OCI-LY3 (cell line): Measurements from ENCODE around the gene PDZD7.
"Not testable (repeated sequence)": the region's sequence is repeated elsewhere in the genome, so short reads cannot be mapped to it uniquely, and the experiment has no call there.

Experiments used
- H2AFZ ChIP-seq: fragments of 200-600, 300-600 bp; shearing (Covaris generic); 2 replicates; pipeline ENCODE4 v1.6.0; 2014; ENCODE audit warnings: antibody characterized with exemption, low read depth, low read length
- H3K27ac ChIP-seq: fragments of 200-600, 300-600 bp; sonication (generic); 2 replicates; pipeline ENCODE4 v1.5.1; 2014; ENCODE audit warnings: mild to moderate bottlenecking, low read length, moderate library complexity, mixed read lengths
- H3K27me3 ChIP-seq: fragments of 200-600, 300-600 bp; sonication (generic); 2 replicates; pipeline ENCODE4 v1.6.1; 2014; ENCODE audit warnings: low read depth, low read length, mixed read lengths
- H3K36me3 ChIP-seq: fragments of 200-600, 300-600 bp; sonication (generic); replicated peaks from 2 replicates; pipeline ENCODE3; 2014; ENCODE audit warnings: low read depth, low read length, mixed read lengths
- H3K4me1 ChIP-seq: fragments of 300-600, 200-600 bp; sonication (generic); 2 replicates; pipeline ENCODE4 v1.6.1; 2014; ENCODE audit warnings: low read length, mixed read lengths
- H3K4me2 ChIP-seq: fragments of 200-600, 300-600 bp; sonication (generic); 2 replicates; pipeline ENCODE4 v1.6.1; 2014; ENCODE audit warnings: low read length, mixed read lengths
- H3K4me3 ChIP-seq: fragments of 300-600, 200-600 bp; sonication (generic); 2 replicates; pipeline ENCODE4 v1.5.1; 2014; ENCODE audit warnings: antibody characterized with exemption, mild to moderate bottlenecking, low read length, moderate library complexity
- H3K79me2 ChIP-seq: fragments of 300-600, 200-600 bp; shearing (Covaris generic); 2 replicates; pipeline ENCODE4 v1.6.1; 2014; ENCODE audit warnings: mild to moderate bottlenecking, low read length, mixed read lengths
- H3K9ac ChIP-seq: fragments of 300-600, 200-600 bp; shearing (Covaris generic); 2 replicates; pipeline ENCODE4 v1.6.0; 2014; ENCODE audit warnings: mild to moderate bottlenecking, low read length, moderate library complexity
- H3K9me3 ChIP-seq: fragments of 200-600, 300-600 bp; shearing (Covaris generic); 2 replicates; pipeline ENCODE4 v1.6.1; 2014; ENCODE audit warnings: low read length, mixed read lengths; ENCODE audit not compliant: insufficient read depth
- H4K20me1 ChIP-seq: fragments of 200-600, 300-600 bp; sonication (generic); 2 replicates; pipeline ENCODE4 v1.6.1; 2016; ENCODE audit warnings: low read length, mixed read lengths; ENCODE audit not compliant: insufficient read depth
- CTCF ChIP-seq: fragments of 200-600, 300-600 bp; sonication (generic); IDR thresholded peaks from 2 replicates; pipeline ENCODE4 v1.5.1; 2014; ENCODE audit warnings: antibody characterized with exemption, low read length, low read depth
- EZH2phosphoT487 ChIP-seq: fragments of 200-600 bp; shearing (Covaris generic); IDR thresholded peaks from 2 replicates; pipeline ENCODE4 v1.6.1; 2018; ENCODE audit warnings: antibody characterized with exemption, mixed run types, low read depth

Gene PDZD7

GRCh38 chr10:100978901-100979195 lies 52.1 kb downstream of the PDZD7 start:
- Histone ChIP-seq H3K79me2 (no peaks in the 10 kb centered on the region), H3K4me2 (no peak overlapping the region), H3K36me3 (no peaks in the 10 kb centered on the region), H4K20me1 (no peaks in the 10 kb centered on the region), H3K4me1 (no peaks in the 10 kb centered on the region), H3K9me3 (no peaks in the 10 kb centered on the region), H3K27me3 (no peaks in the 10 kb centered on the region), H3K9ac (no peak overlapping the region), H3K27ac (no peak overlapping the region), H3K4me3 (no peak overlapping the region), H2AFZ (no peak overlapping the region)
- TF ChIP-seq EZH2phosphoT487 (no peak), CTCF (no peak)

DNA sequence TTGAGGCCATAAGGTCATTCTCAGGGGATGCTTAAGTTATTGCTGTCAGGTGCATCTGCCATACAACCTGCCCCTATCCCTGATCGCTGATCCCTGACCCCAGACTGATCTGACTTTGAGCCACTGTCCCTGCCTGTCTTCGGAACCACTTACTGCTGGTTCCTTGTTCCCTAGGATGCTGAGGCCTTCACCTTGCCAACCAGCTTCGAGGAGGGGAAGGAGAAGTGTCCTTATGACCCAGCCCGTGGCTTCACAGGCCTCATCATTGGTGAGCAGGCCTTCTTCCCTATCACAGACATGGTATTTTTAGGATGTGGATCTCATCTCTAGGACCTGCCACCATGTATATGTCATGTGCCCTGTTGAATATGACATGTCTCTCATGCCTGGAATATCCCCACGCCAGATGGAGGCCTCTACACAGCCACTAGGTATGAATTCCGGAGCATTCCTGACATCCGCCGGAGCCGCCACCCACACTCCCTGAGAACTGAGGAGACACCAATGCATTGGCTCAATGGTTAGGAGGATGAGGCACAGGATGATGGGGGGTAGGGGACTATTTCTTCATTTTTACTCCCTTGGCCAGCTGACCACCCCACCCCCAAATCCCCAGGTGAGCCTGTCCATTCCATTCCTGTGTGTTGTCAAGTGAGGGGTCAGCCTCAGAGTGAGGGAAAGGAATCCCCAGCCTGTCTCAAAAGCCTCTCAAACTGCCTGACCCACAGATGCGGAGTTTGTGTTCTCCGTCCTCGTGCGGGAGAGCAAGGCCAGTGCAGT lies 52.6 kb downstream of the PDZD7 start:
- no peaks in the 10 kb centered on the region for H4K20me1 ChIP-seq
- TF ChIP-seq EZH2phosphoT487: no peak
- no peak for TF ChIP-seq CTCF
- H3K36me3 ChIP-seq: no peaks in the 10 kb centered on the region
- H3K27ac ChIP-seq: no peak overlapping the region
- no peaks in the 10 kb centered on the region for H3K9me3 ChIP-seq
- H3K4me2 ChIP-seq: no peak overlapping the region
- no peaks in the 10 kb centered on the region for H3K27me3 ChIP-seq
- no peaks in the 10 kb centered on the region for H3K79me2 ChIP-seq
- H3K4me1 ChIP-seq: no peaks in the 10 kb centered on the region
- H3K9ac ChIP-seq: no peak overlapping the region
- H2AFZ ChIP-seq: no peak overlapping the region
- H3K4me3 ChIP-seq: no peak overlapping the region

DNA sequence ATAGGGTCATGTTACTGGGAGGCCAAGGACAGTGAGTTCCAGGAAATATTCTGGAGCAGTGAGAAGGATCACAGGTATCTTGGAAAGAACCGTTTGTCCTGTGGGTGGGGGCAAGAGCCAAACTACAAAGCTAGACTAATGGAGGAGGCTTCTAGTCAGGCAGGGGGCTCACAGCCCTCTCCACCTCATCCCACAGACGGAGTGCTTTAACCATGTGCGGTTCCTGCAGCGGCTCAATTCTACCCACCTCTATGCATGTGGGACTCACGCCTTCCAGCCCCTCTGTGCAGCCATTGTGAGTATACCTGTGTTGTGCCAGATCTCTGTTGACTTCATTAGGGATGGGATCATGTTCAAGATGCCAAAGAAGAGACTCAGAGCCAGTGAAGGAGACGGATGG lies 53.5 kb downstream of the PDZD7 start:
- H3K4me3 ChIP-seq: no peak overlapping the region
- TF ChIP-seq EZH2phosphoT487: no peak
- no peaks in the 10 kb centered on the region for H3K4me1 ChIP-seq
- no peaks in the 10 kb centered on the region for H4K20me1 ChIP-seq
- no peak overlapping the region for H3K9ac ChIP-seq
- no peak overlapping the region for H2AFZ ChIP-seq
- no peaks in the 10 kb centered on the region for H3K9me3 ChIP-seq
- no peak overlapping the region for H3K27ac ChIP-seq
- no peaks in the 10 kb centered on the region for H3K27me3 ChIP-seq
- no peak overlapping the region for H3K4me2 ChIP-seq
- no peaks in the 10 kb centered on the region for H3K36me3 ChIP-seq
- H3K79me2 ChIP-seq: no peaks in the 10 kb centered on the region

GRCh38 chr10:100976906-100977305 lies 54.0 kb downstream of the PDZD7 start:
- Histone ChIP-seq H3K9me3 (no peaks in the 10 kb centered on the region), H2AFZ (no peak overlapping the region), H3K4me2 (no peak overlapping the region), H3K36me3 (no peaks in the 10 kb centered on the region), H3K4me3 (no peak overlapping the region), H3K79me2 (no peaks in the 10 kb centered on the region), H3K27ac (no peak overlapping the region), H3K4me1 (no peaks in the 10 kb centered on the region), H4K20me1 (no peaks in the 10 kb centered on the region), H3K9ac (no peak overlapping the region), H3K27me3 (no peaks in the 10 kb centered on the region)
- TF ChIP-seq EZH2phosphoT487 (no peak), CTCF (no peak)

DNA sequence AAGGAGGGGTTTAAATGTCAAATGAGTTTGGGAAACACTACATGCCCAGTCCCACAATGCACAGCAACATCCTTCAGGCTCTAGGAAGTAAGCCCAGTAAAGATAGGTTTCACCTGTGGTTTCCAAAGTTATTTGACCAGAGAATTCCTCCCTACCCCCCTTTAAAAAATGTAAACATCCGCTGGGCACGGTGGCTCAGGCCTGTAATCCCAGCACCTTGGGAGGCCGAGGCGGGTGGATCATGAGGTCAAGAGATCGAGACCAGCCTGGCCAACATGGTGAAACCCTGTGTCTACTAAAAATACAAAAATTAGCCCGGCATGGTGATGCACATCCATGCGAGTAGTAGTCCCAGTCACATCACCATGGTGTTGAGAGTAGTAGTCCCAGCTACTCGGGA lies 55.5 kb downstream of the PDZD7 start:
- not testable (repeated sequence) for H3K4me2 ChIP-seq, H3K27ac ChIP-seq, H4K20me1 ChIP-seq, H3K27me3 ChIP-seq, H3K9me3 ChIP-seq, H3K79me2 ChIP-seq, H3K4me1 ChIP-seq, H3K36me3 ChIP-seq, H3K9ac ChIP-seq, H3K4me3 ChIP-seq, H2AFZ ChIP-seq
